Measurements from ENCODE around the gene COPS6.

- TF ChIP-seq CTCF (IDR thresholded peaks at IDR 0.05; ENCODE audit: low read length) = no peak
- TF ChIP-seq EZH2 (IDR thresholded peaks at IDR 0.05; ENCODE audit: borderline replicate concordance, low read length) = no peak
Observed at GRCh38 chr7:100090527-100091410, 2.0 kb downstream of the COPS6 start.

Measured in OCI-LY1 (cell line).